Activated CD4-positive, CD25-positive, alpha-beta regulatory T cell treated with anti-CD3 and anti-CD28 coated beads, Interleukin-2, amount 50 U/mL, for 72 hours (primary cell): Measurements from ENCODE around the gene EZR.
"Not testable (repeated sequence)": the region's sequence is repeated elsewhere in the genome, so short reads cannot be mapped to it uniquely, and the experiment has no call there.

Experiments
- DNase-seq: peaks from one replicate; pipeline ENCODE4 v3.0.0; 2021

EZR gene

GRCh38 chr6:158796353-158796752, 22.8 kb downstream of the EZR start:
- no peak for DNase-seq

DNA sequence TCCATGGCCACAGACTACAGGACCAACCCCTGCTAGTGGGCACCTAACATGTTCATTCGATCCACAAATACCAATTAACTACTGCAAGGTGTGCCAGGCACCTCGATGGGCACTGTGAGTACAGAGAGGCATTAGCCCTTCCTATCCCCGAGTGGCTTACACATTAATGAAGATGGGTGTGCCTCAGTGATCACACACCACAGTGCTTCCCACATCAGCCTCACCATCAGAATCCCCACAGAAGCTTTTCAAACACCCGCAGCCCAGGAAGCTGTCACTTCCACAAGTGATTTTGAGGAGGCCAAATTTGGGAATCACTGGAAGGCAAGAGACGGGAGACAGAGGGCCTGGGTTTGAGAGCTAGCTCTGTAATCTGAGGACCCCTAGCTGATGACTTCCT, 23.7 kb downstream of the EZR start:
- DNase-seq = no peak

- DNase-seq = no peak
Measured at GRCh38 chr6:158793432-158793831, 25.7 kb downstream of the EZR start.

GRCh38 chr6:158792505-158792904, 26.7 kb downstream of the EZR start:
- not testable (repeated sequence) for DNase-seq

GRCh38 chr6:158791274-158791855, 27.8 kb downstream of the EZR start:
- DNase-seq = no peak

DNA sequence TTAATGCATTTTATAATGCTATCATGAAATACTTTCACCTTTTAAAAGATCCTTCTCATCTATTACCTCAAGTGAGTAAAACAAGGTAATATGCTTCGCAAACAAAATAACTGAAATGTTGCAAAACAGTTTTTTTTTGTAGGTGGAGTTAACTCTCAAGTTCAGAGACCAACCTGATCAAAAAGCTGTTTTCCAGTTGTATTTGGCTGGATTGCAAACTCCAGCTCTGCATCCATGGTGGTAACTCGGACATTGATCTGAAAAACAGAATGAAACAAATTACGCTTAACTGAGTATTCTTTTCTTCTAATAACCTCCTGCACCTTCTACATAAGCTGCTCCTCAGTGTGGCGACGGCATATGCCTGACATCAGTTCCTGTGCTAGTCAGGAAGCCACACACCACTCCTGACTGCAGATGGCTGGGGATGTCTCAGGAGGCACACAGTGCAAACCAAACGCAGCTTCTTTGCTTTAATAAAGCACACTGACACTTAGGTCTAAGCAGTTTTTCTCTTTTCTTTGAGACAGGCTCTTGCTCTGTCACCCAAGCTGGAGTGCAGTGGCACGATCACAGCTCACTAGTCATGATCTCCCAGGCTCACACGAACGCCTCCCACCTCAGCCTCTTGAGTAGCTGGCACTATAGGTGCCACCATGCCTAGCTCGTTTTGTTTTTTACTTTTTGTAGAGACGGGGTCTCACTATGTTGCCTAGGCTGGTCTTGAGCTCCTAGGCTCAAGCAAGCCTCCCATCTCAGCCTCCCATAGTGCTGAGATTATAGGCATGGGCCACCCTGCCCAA, 29.9 kb downstream of the EZR start:
- DNase-seq = no peak

DNA sequence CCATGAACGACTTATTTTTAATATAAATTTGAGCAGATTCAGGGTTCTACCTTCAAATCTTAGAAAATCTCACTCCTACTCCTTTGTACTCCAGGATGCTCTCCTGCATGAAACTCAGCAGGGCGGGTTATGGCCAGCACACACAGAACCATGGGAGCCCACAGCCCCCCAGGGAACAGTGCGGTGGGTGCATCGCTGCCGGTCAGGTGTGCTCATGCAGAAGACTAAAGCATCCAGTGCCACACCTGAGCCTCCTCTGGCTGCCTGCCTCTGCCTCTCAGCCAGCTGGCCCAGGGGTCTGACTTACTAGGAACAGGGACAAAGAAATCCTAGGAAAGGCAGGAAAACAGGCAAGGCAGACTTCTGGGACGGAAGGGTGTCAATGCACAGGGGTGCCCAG, 31.8 kb downstream of the EZR start:
- DNase-seq = no peak

DNA sequence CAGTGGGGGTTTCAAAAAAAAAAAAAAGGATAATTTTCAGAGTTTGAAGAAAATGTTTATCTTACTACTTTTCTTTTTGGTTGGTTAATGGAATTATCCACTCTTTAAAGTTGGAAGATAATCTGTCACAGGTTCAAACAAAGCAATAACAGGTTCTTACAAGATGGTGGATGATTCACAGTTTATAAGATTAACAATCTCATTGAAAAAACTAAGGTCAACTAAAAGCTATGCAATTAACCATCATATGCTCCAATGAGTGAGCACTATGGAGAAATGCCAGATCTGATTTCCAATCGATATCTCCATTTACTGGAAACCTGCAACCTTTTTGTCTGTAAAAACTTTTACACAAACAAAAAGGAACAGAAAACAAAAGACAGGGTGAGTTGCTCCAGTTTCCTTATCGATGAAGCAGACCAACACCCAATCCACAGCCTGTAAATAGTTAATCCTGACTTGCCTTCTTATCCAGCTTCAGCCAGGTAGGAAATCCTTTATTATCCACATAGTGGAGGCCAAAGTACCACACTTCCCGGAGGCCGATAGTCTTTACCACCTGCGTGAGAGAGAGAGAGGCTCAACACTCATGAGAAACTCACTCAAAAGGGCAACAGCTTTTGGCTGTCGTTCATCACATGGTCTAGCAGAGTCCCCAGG, 32.4 kb downstream of the EZR start:
- no peak for DNase-seq

GRCh38 chr6:158785036-158785435, 34.1 kb downstream of the EZR start:
- DNase-seq = no peak

DNA sequence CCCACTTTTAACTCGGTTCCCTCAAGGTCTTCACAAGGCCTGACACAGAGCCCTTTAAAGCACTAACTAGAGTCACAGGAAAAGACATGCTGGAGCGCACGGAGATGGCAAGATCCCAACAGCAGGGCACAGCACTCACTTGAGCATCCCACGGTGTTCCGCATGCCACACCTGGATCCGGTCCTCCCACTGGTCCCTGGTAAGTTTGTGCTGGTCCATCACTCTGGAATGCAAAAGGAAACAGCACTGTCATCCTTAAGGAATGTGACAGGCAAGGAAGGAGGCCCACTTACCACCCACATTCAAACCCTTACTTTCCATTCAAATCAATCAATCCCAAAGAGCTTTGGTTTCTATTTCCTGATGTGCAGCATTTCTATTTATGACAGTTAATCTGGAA, 34.7 kb downstream of the EZR start:
- DNase-seq = no peak

GRCh38 chr6:158783851-158784250, 35.3 kb downstream of the EZR start:
- DNase-seq = no peak

GRCh38 chr6:158783167-158783450, 36.1 kb downstream of the EZR start:
- DNase-seq = no peak

DNA sequence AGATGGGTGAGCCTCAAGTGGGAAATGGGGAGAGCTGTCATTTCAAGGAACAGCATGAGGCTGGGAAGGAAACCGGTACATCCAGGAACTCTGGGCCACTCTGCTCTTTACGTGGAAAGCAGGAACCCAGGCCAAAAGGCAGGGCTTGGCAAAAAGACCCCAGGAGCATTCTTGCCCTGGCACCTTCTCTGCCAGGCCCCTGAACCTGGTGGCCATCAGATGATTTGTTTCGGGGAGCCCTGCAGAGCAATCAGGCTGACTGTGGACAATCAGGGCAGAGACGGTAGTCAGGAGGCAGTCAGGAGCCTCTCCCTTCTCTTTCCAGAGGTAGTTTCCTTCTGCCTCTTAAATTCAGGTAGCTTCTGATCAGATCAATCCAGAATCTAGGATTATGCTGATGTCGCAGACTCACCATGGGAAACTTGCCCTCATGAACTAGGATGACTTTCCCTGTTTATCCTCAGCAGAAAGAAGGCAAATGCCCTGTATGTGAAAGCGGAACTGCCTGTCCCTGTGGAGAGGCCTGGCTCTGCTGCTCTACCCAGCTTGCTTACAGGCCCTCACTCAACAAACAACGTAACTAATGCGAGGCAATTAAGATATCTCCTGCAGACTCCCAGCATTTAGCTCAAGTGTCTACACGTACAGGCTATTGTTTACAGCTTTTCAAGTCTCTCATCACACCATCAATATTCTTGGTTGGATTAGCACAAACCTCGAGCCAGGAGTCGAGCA, 36.6 kb downstream of the EZR start:
- DNase-seq = no peak

DNA sequence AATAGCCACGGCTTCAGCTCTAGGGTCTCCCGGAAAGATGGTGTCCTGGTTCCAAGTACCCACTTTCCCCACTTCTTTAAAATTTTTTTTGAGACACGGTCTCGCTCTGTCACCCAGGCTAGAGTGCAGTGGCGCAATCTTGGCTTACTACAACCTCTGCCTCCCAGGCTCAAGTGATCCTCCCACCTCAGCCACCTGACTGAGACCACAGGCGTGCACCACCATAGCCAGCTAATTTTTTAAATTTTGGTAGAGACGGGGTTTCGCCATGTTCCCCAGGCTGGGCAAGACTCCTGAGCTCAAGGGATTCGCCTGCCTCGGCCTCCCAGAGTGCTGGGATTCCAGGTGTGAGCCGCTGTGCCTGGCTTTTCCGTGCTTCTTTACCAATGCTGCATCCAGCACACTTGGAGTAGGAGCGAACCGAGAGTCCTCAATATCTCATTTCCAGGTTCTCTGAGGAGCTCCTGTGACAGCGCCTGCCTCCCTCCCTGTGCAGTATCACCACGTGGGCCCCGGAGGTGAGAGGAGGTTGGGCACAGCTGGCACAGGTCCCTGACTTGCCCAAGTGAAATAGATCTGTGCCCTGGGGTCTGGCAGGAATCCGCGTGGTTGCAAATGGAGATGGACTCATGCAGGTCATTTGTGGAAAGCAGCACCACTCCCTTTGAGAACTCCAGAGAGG, 37.3 kb downstream of the EZR start:
- DNase-seq = no peak

- DNase-seq = no peak
Measured at GRCh38 chr6:158780988-158781691, 38.0 kb downstream of the EZR start.

GRCh38 chr6:158780246-158780884, 38.8 kb downstream of the EZR start:
- no peak for DNase-seq

DNA sequence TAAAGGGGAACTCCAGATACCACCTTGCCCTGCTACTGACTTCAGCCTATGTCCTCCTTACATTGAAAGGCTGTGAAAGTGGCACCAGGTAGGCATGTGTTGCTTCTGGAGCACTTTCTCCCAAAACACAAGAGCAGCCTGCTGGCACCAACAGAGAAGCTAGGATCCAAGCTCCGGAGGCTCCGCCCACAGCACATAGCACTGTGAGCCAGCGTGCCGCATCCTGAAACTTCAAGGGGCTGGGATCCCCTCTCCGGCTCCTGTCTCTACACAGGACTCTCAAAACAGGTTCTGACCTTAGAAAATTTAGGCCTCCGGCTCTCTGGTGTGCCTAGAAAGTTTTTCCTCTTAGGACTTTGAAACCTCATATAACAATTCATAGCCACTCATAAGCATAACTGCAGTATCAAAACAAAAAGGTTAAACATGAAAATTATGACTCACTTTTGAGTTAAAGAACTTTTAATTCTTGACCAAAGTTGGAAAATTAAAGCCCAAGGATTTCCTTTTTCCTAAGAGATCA, 41.1 kb downstream of the EZR start:
- no peak for DNase-seq

- DNase-seq = no peak
Measured at GRCh38 chr6:158777510-158777909, 41.7 kb downstream of the EZR start.

- no peak for DNase-seq
Measured at GRCh38 chr6:158776737-158777136, 42.4 kb downstream of the EZR start.

DNA sequence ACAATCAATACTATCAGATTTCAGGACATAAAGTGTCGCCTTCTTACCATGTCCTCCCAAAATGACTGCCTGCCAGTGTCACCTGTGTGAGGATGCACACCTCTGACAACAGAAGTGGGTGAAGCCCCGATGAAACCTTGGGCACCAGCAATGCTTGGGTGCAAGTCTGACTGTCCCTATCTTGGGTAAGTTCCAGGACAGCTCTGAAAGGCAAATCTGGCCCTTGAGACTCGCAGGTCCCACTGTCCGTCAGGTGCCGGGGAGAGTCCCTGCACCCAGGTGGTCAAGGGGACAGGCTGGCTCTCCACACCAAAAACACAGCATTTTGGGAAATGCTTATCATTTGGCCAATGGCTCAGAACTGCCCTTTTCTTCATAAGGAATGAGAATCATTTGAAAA, 43.3 kb downstream of the EZR start:
- DNase-seq = no peak

- DNase-seq = no peak
Measured at GRCh38 chr6:158774717-158775449, 44.3 kb downstream of the EZR start.
